Osteocyte (in vitro differentiated cells): ENCODE results near the gene GRIN2D. TPM values are rescaled to one million over a fixed set of nuclear protein-coding genes. Genes with fewer than 3 reads are reported as not detected.

ENCODE experiments used
- DNase-seq: peaks from one replicate; pipeline ENCODE4 v3.0.0; 2021; ENCODE audit warnings: mixed read lengths; ENCODE audit not compliant: unreplicated experiment; ENCODE audit errors: extremely low spot score
- H3K27ac Mint-ChIP-seq: one replicate; pipeline ENCODE4 v1.8.0; 2021; ENCODE audit warnings: mild to moderate bottlenecking, mixed read lengths; ENCODE audit not compliant: unreplicated experiment
- H3K27me3 Mint-ChIP-seq: one replicate; pipeline ENCODE4 v1.8.0; 2021; ENCODE audit warnings: mixed read lengths; ENCODE audit not compliant: unreplicated experiment
- H3K36me3 Mint-ChIP-seq: one replicate; pipeline ENCODE4 v1.8.0; 2021; ENCODE audit warnings: mixed read lengths; ENCODE audit not compliant: unreplicated experiment
- H3K4me1 Mint-ChIP-seq: one replicate; pipeline ENCODE4 v1.8.0; 2021; ENCODE audit warnings: mixed read lengths; ENCODE audit not compliant: unreplicated experiment
- H3K4me3 Mint-ChIP-seq: one replicate; pipeline ENCODE4 v1.8.0; 2021; ENCODE audit warnings: mild to moderate bottlenecking, moderate library complexity, mixed read lengths; ENCODE audit not compliant: unreplicated experiment
- H3K9me3 Mint-ChIP-seq: one replicate; pipeline ENCODE4 v1.8.0; 2021; ENCODE audit warnings: mixed read lengths; ENCODE audit not compliant: unreplicated experiment
- CTCF ChIP-seq: fragments of 200-600 bp; sonication (generic); IDR thresholded peaks from 2 replicates; pipeline ENCODE4 v1.5.0; 2021; ENCODE audit warnings: antibody characterized with exemption, mild to moderate bottlenecking, moderate library complexity
- total RNA-seq: library from RNA; stranded (reverse); gene quantifications from 2 replicates; pipeline ENCODE4 v1.2.1, GENCODE V29; 2021

The GRIN2D gene
- total RNA-seq, 1 donor from 2014 or later = 1.2 TPM

- Mint-ChIP-seq H3K36me3 (no peaks in the 10 kb centered on the region), H3K27me3 (peaks cover 10% of the 10 kb centered on the region), H3K4me3 (peak overlapping the region; percentile 83), H3K9me3 (no peaks in the 10 kb centered on the region), H3K4me1 (peaks cover 46% of the 10 kb centered on the region), H3K27ac (peak overlapping the region; percentile 68)
- no peak for DNase-seq
- no peak for TF ChIP-seq CTCF
Measured at GRCh38 chr19:48397263-48398101, 4.0 kb downstream of the GRIN2D start.

- TF ChIP-seq CTCF = no peak
- peak overlapping the region; percentile 68 for H3K27ac Mint-ChIP-seq
- H3K27me3 Mint-ChIP-seq = peaks cover 10% of the 10 kb centered on the region
- peak overlapping the region; percentile 83 for H3K4me3 Mint-ChIP-seq
- peaks cover 41% of the 10 kb centered on the region for H3K4me1 Mint-ChIP-seq
- H3K36me3 Mint-ChIP-seq = no peaks in the 10 kb centered on the region
- no peaks in the 10 kb centered on the region for H3K9me3 Mint-ChIP-seq
- no peak for DNase-seq
Measured at GRCh38 chr19:48398102-48398374, 4.6 kb downstream of the GRIN2D start.

- H3K27me3 Mint-ChIP-seq = peaks cover 10% of the 10 kb centered on the region
- H3K27ac Mint-ChIP-seq = peak overlapping the region; percentile 72
- H3K4me1 Mint-ChIP-seq = peaks cover 41% of the 10 kb centered on the region
- H3K4me3 Mint-ChIP-seq = peak overlapping the region; percentile 55
- peak; percentile 94 for DNase-seq
- H3K9me3 Mint-ChIP-seq = no peaks in the 10 kb centered on the region
- no peaks in the 10 kb centered on the region for H3K36me3 Mint-ChIP-seq
- no peak for TF ChIP-seq CTCF
Measured at GRCh38 chr19:48398375-48399235, 5.1 kb downstream of the GRIN2D start.

- Mint-ChIP-seq H3K9me3 (no peaks in the 10 kb centered on the region), H3K27me3 (peaks cover 10% of the 10 kb centered on the region), H3K36me3 (no peaks in the 10 kb centered on the region), H3K4me3 (peak overlapping the region; percentile 64), H3K27ac (peak overlapping the region; percentile 76), H3K4me1 (peaks cover 32% of the 10 kb centered on the region)
- no peak for DNase-seq
- TF ChIP-seq CTCF = no peak
Measured at GRCh38 chr19:48400018-48400742, 6.7 kb downstream of the GRIN2D start.
